Stimulated activated naive CD8-positive, alpha-beta T cell treated with anti-CD3 and anti-CD28 coated beads, Interleukin-15, amount 100 ng/mL, for 72 hours (primary cell): ENCODE measurements around the gene ZNF618.
A peak's percentile ranks its signal among the peaks of the same experiment; 100 is the strongest.

Experiments used
- ATAC-seq: fragments of 150-1000 bp; cut with Tn5 transposase; 2 replicates; pipeline ENCODE4 v1.10.0; 2021; ENCODE audit warnings: mild to moderate bottlenecking, moderate library complexity
- DNase-seq, 2 donors: peaks; one replicate each; pipeline ENCODE4 v3.0.0; 2021 to 2022
- H3K27ac Mint-ChIP-seq, 2 donors: one replicate each; pipeline ENCODE4 v1.8.0; 2022; ENCODE audit warnings: mild to moderate bottlenecking in 2 of 2, mixed read lengths in 2 of 2, moderate library complexity in 2 of 2
- H3K27me3 Mint-ChIP-seq: one replicate; pipeline ENCODE4 v1.8.0; 2022; ENCODE audit warnings: mixed read lengths
- H3K4me1 Mint-ChIP-seq: one replicate; pipeline ENCODE4 v1.8.0; 2022; ENCODE audit warnings: mild to moderate bottlenecking, mixed read lengths
- H3K4me3 Mint-ChIP-seq, 2 donors: one replicate each; pipeline ENCODE4 v1.8.0; 2022; ENCODE audit warnings: mild to moderate bottlenecking in 2 of 2, mixed read lengths in 2 of 2, moderate library complexity in 1 of 2
- H3K9me3 Mint-ChIP-seq, 2 donors: one replicate each; pipeline ENCODE4 v1.8.0; 2022; ENCODE audit warnings: mixed read lengths in 2 of 2

The ZNF618 gene

DNA sequence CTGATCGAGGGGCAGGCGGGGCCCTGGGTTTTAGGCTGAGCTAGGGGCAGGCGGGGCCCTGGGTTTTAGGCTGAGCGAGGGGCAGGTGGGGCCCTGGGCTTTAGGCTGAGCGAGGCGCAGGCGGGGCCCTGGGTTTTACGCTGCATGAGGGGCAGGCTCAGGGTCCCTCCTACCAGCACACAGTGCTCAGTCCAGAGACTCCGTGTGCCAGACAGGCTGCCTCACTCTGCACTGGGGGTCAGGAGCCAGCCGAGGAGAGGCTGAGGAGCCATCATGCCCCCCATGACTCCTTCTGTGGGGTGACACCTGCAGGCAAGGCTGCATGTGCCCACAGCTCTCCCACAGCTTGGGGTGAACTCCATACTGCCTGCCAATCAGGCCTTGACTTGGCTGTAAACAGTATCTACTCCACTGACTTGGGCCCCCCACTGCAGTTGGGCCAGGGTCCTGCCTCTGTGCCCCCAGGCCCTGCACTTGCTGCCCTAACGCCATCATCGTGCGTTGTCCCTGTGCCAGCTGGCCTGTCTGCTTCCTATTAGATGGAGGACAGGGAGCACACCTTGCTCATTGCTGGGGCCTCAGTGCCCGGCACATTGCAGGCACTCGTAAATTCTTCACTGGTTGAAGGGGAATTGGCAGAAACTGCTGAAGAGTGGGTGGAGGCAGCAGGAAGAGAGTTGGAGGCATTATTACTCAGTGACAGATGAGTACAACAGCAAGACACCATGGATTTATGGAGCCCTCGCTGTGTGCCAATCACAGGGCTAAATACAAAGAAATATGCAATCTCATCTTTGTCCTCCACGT lies 123.3 kb downstream of the ZNF618 start:
- DNase-seq (no peak), ATAC-seq (peak; percentile 38)
- H3K4me3 Mint-ChIP-seq: no peak overlapping the region
- H3K4me1 Mint-ChIP-seq: no peaks in the 10 kb centered on the region
- no peaks in the 10 kb centered on the region for H3K27me3 Mint-ChIP-seq
- no peaks in the 10 kb centered on the region for H3K9me3 Mint-ChIP-seq
- H3K27ac Mint-ChIP-seq: no peak overlapping the region

DNA sequence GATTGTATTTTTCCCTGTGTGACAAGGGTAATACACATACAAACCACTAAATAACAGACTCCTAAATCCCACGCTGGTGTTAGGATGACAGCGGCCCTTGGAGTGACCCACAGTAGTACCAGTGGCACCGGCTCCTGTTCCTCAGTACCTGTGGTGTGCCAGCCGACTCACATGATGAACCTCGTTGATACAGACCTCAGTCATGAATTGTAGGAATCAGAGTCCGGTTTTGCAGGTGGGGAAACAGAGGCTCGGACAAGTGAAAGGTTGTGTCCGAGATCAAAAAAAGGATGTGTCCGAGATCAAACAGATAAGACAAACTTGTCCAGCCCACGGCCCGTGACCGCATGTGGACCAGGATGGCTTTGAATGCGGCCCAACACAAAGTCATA lies 124.0 kb downstream of the ZNF618 start:
- ATAC-seq: no peak
- Mint-ChIP-seq H3K27me3 (no peaks in the 10 kb centered on the region), H3K27ac (no peak overlapping the region)

DNA sequence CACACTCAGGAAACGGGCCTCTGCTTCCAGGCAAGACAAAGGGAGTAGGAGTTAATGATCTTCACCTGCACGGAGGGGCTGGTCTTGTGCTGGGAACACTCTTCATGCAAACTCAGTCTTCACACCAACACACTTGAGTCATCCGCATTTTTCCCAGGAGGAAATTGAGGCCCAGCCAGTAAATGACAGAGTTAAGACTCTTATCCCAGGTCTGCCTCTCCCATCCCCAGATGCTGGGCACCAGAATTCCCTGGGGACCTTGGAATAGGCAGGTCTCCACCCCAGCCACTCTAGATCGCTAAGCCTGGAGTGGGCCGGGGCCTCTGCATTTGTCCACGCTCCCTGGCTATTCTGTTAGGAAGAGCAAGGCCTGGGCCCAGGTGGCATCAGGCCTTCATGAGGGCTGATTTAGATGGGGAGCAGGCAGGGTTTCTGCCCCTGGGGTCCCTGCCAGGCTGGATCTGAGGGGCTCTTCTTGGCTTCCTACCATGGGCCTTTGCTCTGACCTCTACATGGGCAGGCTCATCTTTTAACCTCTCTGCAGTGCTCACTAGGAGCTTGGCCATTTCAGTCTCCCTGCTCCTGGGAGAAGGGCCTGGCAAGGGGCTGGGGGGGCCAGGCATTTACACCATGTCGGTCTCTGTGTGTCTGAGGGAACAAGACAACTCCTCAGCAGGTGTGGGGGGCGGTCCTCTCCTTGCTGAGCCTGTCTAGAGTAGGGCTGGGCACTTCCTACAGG lies 124.7 kb downstream of the ZNF618 start:
- peak overlapping the region in 1 of 2 donors; percentile 45 for H3K27ac Mint-ChIP-seq
- no peak for DNase-seq
- no peaks in the 10 kb centered on the region for H3K4me1 Mint-ChIP-seq
- H3K9me3 Mint-ChIP-seq: no peaks in the 10 kb centered on the region
- no peaks in the 10 kb centered on the region for H3K27me3 Mint-ChIP-seq
- H3K4me3 Mint-ChIP-seq: no peak overlapping the region
- no peak for ATAC-seq

More for the DNA sequence above, 124.0 kb downstream of the ZNF618 start:
- no peak overlapping the region for H3K4me3 Mint-ChIP-seq
- H3K4me1 Mint-ChIP-seq: no peaks in the 10 kb centered on the region
- no peaks in the 10 kb centered on the region for H3K9me3 Mint-ChIP-seq
- DNase-seq: no peak

DNA sequence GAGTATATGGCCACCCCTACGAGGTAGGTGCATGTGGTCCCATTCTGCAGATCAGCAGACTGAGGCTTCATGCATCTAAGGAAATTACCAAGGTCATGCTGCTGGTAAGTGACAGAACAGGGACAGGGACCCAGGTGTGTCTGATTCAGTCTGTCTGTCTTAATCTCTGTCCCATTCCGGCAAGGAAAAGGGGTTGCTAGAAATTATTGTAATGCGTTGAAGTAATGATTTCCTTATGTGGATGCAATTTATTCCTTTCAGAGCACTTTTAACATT lies 125.2 kb downstream of the ZNF618 start:
- Mint-ChIP-seq H3K9me3 (no peaks in the 10 kb centered on the region), H3K27me3 (no peaks in the 10 kb centered on the region), H3K4me1 (no peaks in the 10 kb centered on the region), H3K4me3 (no peak overlapping the region), H3K27ac (no peak overlapping the region)
- DNase-seq: no peak
- no peak for ATAC-seq

DNA sequence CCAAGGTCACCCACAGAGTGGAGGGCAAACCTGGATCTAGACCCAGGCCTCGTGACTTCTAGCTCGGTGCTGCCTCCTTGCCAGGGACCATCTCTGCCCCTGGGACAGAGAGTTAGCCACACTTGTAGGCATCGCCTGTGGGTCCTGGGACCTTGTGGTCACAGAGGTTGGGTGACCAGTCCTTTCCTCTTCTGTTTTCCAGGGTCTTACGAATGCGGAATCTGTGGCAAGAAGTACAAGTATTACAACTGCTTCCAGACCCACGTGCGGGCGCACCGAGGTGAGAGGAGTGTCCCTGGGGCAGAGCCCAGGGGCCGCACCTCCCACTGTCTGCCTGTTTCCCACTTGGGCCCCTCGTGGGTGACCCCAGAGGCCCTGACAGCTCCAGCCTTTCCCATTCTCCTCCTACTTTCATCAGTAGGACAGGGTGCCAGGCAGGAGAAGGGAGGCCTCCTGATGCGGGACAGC lies 125.7 kb downstream of the ZNF618 start:
- Mint-ChIP-seq H3K27me3 (no peaks in the 10 kb centered on the region), H3K4me3 (no peak overlapping the region), H3K4me1 (no peaks in the 10 kb centered on the region), H3K27ac (no peak overlapping the region), H3K9me3 (no peaks in the 10 kb centered on the region)
- no peak for DNase-seq
- peak; percentile 13 for ATAC-seq

DNA sequence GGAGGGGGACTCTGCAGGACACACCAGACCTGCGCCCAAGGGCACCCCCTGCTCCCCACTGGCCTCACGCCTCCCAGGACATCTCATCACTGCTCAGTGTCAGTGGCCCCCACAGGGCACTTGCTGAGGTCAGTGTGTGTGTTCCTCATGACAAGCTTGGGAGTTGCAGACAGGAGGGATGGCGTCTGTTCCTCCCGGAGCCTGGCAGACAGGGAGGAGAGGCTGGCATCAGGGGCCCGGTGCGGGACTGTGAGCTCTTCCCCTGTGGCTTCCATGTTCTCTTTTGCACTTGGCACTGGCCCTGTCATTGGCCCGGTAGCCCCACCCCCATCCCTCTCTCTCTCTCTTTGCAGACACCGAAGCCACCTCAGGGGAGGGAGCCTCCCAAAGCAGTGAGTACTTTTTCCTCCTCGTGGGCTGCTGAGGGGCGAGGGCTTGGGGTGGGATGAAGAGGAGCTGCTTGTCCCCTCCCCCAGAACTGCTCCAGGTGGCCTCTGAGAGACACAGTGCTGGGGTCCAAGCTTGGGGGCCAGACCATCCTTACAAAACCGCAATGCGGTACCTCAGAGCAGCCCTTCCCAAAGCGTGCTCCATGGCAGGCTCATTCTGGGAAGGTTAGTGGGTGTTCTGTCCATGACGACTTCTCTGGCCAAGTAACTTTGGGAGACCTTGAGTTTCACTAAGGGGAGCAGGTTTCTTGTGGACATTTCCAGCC lies 126.3 kb downstream of the ZNF618 start:
- no peak overlapping the region for H3K4me3 Mint-ChIP-seq
- H3K4me1 Mint-ChIP-seq: no peaks in the 10 kb centered on the region
- no peaks in the 10 kb centered on the region for H3K9me3 Mint-ChIP-seq
- no peak for DNase-seq
- ATAC-seq: peak; percentile 25
- H3K27me3 Mint-ChIP-seq: no peaks in the 10 kb centered on the region
- H3K27ac Mint-ChIP-seq: no peak overlapping the region

DNA sequence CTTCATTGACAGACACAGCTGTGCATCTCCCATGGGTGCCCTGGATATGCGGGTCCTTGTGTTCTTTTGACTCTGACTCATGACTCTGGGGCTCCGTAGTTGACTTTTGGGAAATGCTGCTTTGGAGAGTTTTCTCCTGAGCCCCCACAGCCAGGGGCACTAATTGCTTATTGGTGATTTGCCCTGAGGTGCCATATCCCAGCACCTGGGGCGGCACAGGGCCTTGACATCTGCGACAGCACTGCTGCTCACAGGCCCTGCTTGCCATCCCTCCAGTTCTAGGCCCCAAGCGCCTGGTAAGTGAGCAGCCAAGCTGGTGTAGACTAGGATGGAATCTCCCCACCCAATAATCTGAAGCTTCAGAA lies 126.9 kb downstream of the ZNF618 start:
- Mint-ChIP-seq H3K27ac (no peak overlapping the region), H3K4me3 (no peak overlapping the region), H3K9me3 (no peaks in the 10 kb centered on the region), H3K27me3 (no peaks in the 10 kb centered on the region), H3K4me1 (no peaks in the 10 kb centered on the region)
- DNase-seq (peak in 1 of 2 donors; percentile 4), ATAC-seq (no peak)

DNA sequence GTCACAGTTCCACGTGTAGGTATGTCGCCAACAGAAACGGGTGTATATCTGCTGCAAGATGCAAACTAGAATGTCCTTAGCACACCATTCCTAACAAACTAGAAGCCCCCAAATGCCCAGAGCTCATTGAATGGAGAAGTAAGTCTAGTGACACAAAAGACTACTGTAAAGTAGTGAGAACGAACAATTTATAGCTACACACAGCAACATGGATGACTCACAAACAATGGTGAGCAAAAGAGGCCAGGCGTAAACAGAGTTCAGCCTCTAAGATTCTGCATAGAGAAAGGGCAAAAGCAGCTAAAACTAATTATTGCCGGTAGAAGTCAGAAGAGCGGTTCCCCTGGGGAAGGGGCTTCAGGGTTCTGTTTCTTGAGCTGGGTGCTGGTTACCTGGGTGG lies 127.2 kb downstream of the ZNF618 start:
- H3K4me1 Mint-ChIP-seq: no peaks in the 10 kb centered on the region
- ATAC-seq (no peak), DNase-seq (no peak)
- H3K4me3 Mint-ChIP-seq: no peak overlapping the region
- H3K27me3 Mint-ChIP-seq: no peaks in the 10 kb centered on the region
- H3K9me3 Mint-ChIP-seq: no peaks in the 10 kb centered on the region
- no peak overlapping the region for H3K27ac Mint-ChIP-seq

DNA sequence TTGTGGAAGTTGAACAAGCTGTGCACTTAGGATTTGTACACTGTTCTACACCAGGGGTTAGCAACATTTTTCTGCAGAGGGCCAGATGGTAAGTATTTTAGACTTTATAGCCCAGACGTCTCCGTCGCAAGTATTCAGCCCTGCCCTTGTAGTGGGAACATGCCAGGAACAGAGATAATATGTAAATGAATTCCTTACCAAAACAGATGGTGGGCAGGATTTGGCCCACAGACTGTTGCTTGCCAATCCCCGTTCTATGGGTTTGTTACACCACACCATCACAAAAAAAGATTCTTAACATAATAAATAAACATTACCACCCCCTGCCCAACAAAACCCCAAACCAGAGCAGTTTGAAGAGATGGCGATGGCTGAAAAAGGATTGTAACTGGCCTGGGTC lies 127.6 kb downstream of the ZNF618 start:
- Mint-ChIP-seq H3K27me3 (no peaks in the 10 kb centered on the region), H3K4me3 (no peak overlapping the region), H3K9me3 (no peaks in the 10 kb centered on the region), H3K4me1 (no peaks in the 10 kb centered on the region), H3K27ac (no peak overlapping the region)
- ATAC-seq: no peak
- no peak for DNase-seq

DNA sequence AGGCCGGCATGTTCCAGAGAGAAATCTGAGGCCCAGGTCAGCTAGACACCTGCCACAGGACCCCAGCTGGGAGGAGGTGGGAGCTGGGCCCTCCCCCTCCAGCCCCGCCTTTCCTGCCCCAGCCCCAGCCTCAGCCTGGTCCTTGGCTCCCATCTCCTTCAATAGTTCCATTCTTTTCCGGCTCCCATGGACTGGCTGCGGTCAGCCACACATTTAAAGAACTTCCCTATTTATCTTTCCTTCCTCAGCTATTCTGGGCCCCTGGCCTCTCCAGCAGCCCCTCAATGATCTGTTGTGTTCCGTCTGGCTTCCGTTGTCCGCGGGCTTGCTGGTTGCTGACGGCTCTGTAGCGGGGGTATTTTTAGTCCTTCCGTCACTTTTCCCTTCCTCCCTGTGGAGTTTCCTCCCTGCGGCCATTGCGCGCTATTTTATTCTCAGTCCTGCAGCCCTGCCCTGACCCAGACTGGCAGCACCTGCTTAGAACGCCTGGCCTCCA lies 128.2 kb downstream of the ZNF618 start:
- H3K27ac Mint-ChIP-seq: no peak overlapping the region
- no peak overlapping the region for H3K4me3 Mint-ChIP-seq
- DNase-seq (peak in 1 of 2 donors; percentile 6), ATAC-seq (no peak)
- no peaks in the 10 kb centered on the region for H3K4me1 Mint-ChIP-seq
- no peaks in the 10 kb centered on the region for H3K27me3 Mint-ChIP-seq
- H3K9me3 Mint-ChIP-seq: no peaks in the 10 kb centered on the region

DNA sequence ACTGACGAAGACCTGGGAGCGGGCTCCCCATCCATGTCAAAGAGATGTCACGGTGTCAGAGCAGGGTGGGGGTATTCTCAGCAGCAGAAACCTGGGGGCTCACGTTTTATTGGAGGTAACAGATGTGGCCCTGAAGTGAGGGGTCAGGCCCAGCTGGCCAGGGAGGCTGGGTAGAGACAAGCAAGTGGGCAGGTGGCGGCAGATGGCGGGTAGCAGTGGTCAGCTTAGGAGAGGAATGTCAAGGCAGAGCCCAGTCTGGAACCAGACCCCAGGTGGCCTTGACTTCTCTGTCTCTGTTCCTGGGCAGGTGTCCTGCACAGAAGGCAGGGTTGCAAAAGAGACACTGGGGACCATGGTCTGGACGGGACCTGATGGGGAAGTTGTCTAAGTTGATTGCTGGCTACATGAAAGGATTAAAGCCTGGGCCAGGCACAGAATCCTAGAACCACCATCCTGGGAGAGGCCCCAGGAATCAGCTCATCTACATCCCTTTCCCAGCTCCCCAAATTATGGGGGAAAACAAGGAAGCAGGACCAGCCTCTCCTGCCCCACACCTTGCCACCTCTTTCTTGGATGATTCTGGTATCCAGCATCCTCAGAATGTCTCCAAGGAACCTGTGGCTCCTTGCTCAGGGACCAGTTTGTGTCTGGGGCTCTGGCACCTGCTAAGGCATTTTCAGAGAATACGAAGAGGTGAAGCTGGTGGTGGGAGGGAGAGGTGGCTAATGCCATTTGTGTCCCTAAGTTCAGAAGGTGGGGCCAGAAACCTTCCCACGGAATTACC lies 129.5 kb downstream of the ZNF618 start:
- no peaks in the 10 kb centered on the region for H3K9me3 Mint-ChIP-seq
- peak overlapping the region in 1 of 2 donors; percentile 88 for H3K27ac Mint-ChIP-seq
- ATAC-seq: no peak

DNA sequence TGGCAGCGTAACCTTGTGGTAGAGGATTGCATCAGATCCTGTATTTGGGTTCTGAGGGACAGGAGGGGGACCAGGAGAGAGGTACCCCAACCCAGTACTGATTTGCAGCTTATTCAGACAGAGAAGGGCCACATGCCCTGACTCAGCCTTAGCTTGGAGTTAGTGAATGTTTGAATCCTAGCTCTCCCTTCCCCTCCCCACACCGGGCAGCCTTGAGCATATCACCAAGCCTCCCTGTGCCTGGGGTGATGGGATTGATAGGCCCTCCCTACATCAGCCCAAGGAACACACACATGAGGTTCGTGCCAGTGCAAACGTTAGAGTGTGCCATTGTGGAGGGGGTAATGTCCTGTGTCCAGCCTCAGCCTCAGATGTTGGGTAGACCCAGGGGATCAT lies 130.0 kb downstream of the ZNF618 start:
- Mint-ChIP-seq H3K9me3 (no peaks in the 10 kb centered on the region), H3K27me3 (no peaks in the 10 kb centered on the region), H3K4me3 (no peak overlapping the region), H3K27ac (no peak overlapping the region), H3K4me1 (no peaks in the 10 kb centered on the region)
- ATAC-seq: no peak
- peak in 1 of 2 donors; percentile 2 for DNase-seq

More for the DNA sequence above, 129.5 kb downstream of the ZNF618 start:
- H3K4me1 Mint-ChIP-seq: no peaks in the 10 kb centered on the region
- H3K4me3 Mint-ChIP-seq: no peak overlapping the region
- peak in 1 of 2 donors; percentile 3 for DNase-seq
- H3K27me3 Mint-ChIP-seq: no peaks in the 10 kb centered on the region

DNA sequence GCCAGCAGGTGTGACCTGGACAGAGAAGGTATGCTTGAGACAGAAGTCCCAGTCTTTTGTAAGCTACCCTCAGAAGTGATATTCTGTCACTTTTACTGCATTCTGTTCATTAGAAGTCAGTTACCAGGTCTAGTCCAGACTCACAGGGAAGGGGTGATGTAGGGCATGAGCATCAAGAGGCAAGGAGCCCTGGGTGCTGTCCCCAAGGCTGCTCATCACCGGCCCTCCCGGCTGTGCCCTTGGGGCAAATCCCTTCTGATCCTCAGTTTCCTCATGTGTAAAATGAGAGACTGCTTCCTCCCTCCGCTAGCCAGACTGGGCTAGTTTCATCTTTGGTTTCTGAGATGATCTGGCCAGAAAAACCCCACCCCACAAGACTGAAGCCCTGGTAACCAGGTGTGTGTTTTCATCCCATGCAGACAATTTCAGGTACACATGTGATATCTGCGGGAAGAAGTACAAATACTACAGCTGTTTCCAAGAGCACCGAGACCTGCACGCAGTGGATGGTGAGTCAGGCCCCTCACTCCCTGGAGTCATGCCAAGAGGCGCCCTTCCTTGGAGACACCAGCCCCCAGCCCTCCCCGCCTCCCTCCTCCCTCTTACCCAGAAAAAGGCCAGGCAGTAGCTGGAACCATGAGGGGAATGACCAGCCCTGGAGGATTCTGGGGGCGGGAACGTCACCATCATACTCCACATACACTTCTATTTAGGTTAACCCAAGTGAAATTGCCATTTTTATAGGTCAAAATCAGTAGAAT lies 131.0 kb downstream of the ZNF618 start:
- no peak overlapping the region for H3K4me3 Mint-ChIP-seq
- H3K4me1 Mint-ChIP-seq: no peaks in the 10 kb centered on the region
- H3K27ac Mint-ChIP-seq: no peak overlapping the region
- DNase-seq: peak in 1 of 2 donors; percentile 4
- no peaks in the 10 kb centered on the region for H3K27me3 Mint-ChIP-seq
- no peak for ATAC-seq
- H3K9me3 Mint-ChIP-seq: no peaks in the 10 kb centered on the region

DNA sequence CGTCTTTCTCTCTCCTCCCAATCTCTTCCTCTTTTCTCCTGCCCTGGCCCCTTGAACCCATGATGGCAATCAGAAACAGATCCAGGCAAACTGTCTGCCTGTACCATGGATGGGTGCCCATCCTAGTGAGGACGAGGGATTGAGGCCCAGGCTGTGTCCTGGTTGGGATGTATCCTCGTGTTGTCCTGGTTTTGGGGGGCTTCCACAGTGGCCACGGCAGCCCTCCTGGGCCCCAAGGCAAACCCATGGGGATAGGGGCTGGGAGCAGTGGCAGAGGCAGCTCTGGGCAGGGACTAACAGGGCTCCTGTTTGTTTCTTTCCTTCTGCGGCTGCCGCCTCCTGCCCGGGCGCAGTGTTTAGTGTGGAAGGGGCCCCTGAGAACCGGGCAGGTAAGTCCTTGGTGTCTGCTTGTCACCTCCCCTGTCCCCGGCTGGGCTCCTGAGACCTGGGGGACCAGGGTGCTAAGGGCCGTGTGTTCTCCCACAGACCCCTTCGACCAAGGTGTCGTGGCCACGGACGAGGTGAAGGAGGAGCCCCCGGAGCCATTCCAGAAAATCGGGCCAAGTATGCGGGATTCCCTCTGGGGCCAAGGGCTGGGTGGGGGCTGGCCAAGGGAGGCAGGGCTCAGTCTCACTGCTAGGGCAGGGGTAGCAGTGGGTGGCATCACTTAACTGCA lies 132.0 kb downstream of the ZNF618 start:
- Mint-ChIP-seq H3K27ac (no peak overlapping the region), H3K9me3 (no peaks in the 10 kb centered on the region), H3K4me1 (no peaks in the 10 kb centered on the region), H3K4me3 (no peak overlapping the region), H3K27me3 (no peaks in the 10 kb centered on the region)
- ATAC-seq (no peak), DNase-seq (peak in 1 of 2 donors; percentile 6)
